ENCODE results near the gene CEP112. TPM values are rescaled to one million over a fixed set of nuclear protein-coding genes. Genes with fewer than 3 reads are reported as not detected.

Gene CEP112
- total and polyA plus RNA-seq, 2 of the 13 experiments (the other 11 are each of a cell fraction or from before 2014, with no cell fraction given), result 1.2 to 3.4 TPM

GRCh38 chr17:65762973-65763372 is 429.0 kb downstream of the CEP112 start:
- no peak overlapping the region for H2AFZ ChIP-seq (ENCODE audit: low read length)
- in situ Hi-C loops (cut with HindIII; ENCODE audit: extremely low pct_ligation_motif_present, low pct_unique_long_range_greater_than_20kb), result no loop called here
- 86% methylated on average over 4 of the region's 4 CpGs for WGBS (ENCODE audit: low lambda C conversion rate)
- H3K9ac ChIP-seq (ENCODE audit: insufficient read depth, low read depth, low read length), result no peak overlapping the region
- no peaks in the 10 kb centered on the region for H3K9me3 ChIP-seq (ENCODE audit: low read length)
- POLR2A ChIA-PET, result no interaction called here
- H3K4me1 ChIP-seq (ENCODE audit: insufficient read depth, low read length), result peaks cover 21% of the 10 kb centered on the region
- no peaks in the 10 kb centered on the region for H3K79me2 ChIP-seq (ENCODE audit: insufficient read depth, low read length)
- BruUV-seq (replicated peaks), result no TSS peak
- no peak for ATAC-seq
- CTCF ChIA-PET (ENCODE audit: low intra/inter-chr PET ratio, low total read pairs), result no interaction called here
- no peak for DNase-seq (ENCODE audit: low spot score)
- no peaks in the 10 kb centered on the region for H4K20me1 ChIP-seq (ENCODE audit: insufficient read depth, low read length)
- no peaks in the 10 kb centered on the region for H3K27me3 ChIP-seq (ENCODE audit: control insufficient read depth in 1 of 2, insufficient read depth in 2 of 2, low read length in 2 of 2)
- no peaks in the 10 kb centered on the region for H3K36me3 ChIP-seq (replicated peaks in 1 of 2; ENCODE audit: control insufficient read depth in 1 of 2, insufficient read depth in 2 of 2, low read length in 2 of 2)
- intact Hi-C loops (cut with micrococcal nuclease; ENCODE audit: unreplicated experiment), result no loop called here
- no peak overlapping the region for H3K27ac ChIP-seq (ENCODE audit: extremely low read length, insufficient read depth, low read length)
- no peak for FAIRE-seq
- H3K4me2 ChIP-seq (ENCODE audit: low read depth, low read length), result no peak overlapping the region
- no peak overlapping the region for H3K4me3 ChIP-seq (replicated peaks in 1 of 3; ENCODE audit: insufficient read depth in 1 of 3, low read depth in 2 of 3, low read length in 3 of 3)
- no peak for TF ChIP-seq ZBED4 (CRISPR knock-in tag; IDR thresholded peaks at IDR 0.05; ENCODE audit: borderline replicate concordance)
- no peak for TF ChIP-seq MNT (IDR thresholded peaks at IDR 0.05)
- TF ChIP-seq ZNF318 (CRISPR knock-in tag; IDR thresholded peaks at IDR 0.05), result no peak
- no peak for TF ChIP-seq MLXIP (CRISPR knock-in tag; IDR thresholded peaks at IDR 0.05; ENCODE audit: borderline replicate concordance)
- TF ChIP-seq ZSCAN20 (CRISPR knock-in tag; IDR thresholded peaks at IDR 0.05; ENCODE audit: borderline replicate concordance), result no peak

Data from HepG2 (cell line).